ENCODE results near the gene EFCAB14. TPM values are rescaled to one million over a fixed set of nuclear protein-coding genes. Genes with fewer than 3 reads are reported as not detected.

Gene EFCAB14
- total and polyA plus RNA-seq, 2 of the 8 experiments (the other 6 are each of a cell fraction or from before 2014, with no cell fraction given): 19.4 to 40.4 TPM

GRCh38 chr1:46708121-46708520 lies 10.8 kb downstream of the EFCAB14 start (continued):
- TF ChIP-seq ATF2 (IDR thresholded peaks at IDR 0.05; ENCODE audit: low read length) (no peak), JUN (IDR thresholded peaks at IDR 0.05; ENCODE audit: low read depth, low read length) (no peak), ATF3 (IDR thresholded peaks at IDR 0.05; ENCODE audit: insufficient read depth, low read depth, low read length) (no peak)
